ENCODE results near the gene MZT2A.
"Not testable (repeated sequence)": the region's sequence is repeated elsewhere in the genome, so short reads cannot be mapped to it uniquely, and the experiment has no call there.

Gene MZT2A

DNA sequence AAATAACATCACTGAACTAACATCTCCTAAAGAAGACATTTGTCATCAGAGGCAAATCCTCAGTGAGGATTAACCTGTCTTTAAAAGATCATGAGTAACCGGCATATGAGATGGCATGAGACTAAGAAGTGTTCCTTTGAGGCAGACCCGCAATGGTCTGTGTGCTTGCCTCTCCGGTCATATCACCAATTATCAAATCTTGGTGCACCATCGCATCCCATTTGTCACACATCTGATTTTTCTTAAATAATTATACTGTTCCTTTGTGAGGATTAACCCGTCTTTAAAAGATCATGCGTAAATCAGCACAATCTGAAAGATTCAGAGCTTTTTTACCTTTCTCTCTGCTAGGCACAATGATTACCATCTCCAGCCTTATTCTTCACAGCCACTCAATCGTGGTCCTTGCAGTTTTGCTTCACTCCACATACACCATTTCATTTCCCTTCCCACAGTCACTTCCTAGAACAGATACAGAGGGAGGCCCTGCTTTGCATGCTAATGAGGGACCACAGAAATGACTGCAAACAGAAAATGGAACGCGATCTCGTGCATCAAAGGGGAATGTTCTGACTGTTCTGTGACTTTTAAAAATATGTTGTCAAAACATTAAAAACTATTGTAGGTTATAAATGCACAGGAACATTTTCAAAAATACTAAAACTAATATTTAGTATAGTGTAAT lies 40.8 kb downstream of the MZT2A start:
- H3K27ac ChIP-seq; H3K4me3 ChIP-seq; H4K20me1 ChIP-seq; H3K36me3 ChIP-seq; H3K4me2 ChIP-seq; H3K4me1 ChIP-seq; H3K27me3 ChIP-seq; H3K9me3 ChIP-seq (replicated peaks in 1 of 11); H3K9ac ChIP-seq: not testable (repeated sequence)

DNA sequence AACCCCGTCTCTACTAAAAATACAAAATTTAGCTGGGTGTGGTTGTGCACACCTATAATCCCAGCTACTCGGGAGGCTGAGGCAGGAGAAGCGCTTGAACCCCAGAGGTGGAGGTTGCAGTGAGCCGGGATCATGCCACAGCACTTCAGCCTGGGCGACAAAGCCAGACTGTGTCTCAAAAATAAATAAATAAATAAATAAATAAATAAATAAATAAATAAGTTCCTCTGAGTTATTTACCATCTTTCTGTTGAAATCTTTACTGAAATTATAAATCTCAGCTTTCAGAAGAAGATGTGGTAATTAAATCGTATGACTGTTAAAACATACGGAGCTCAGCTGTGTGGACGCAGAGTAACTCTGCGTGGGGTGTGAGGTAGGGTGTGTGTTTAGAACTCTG lies 44.2 kb downstream of the MZT2A start:
- H3K27ac ChIP-seq; H3K36me3 ChIP-seq; H3K9ac ChIP-seq; H3K4me1 ChIP-seq; H3K4me2 ChIP-seq; H3K27me3 ChIP-seq; H4K20me1 ChIP-seq; H3K9me3 ChIP-seq (replicated peaks in 1 of 11); H3K4me3 ChIP-seq: not testable (repeated sequence)

DNA sequence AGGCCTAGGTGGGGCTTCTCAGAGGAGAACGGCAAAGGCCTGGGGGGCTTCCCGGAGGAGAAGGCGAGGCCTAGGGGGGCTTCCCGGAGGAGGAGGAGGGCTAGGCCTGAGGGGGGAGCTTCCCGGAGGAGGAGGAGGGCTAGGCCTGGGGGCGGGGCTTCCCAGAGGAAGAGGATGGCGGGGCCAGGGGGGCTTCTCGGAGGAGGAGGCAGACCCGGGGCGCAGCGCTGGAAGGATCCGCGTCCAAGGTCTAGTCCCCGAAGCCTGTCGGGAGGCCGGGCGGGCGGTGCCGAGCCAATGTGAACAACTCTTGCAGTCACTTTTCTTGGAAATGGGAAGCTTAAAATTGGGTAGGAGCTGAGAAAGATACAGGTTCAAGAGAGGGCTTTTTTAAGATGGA lies 46.3 kb downstream of the MZT2A start:
- Histone ChIP-seq H3K9me3 (replicated peaks in 1 of 11) (no peaks in the 10 kb centered on the region), H3K27me3 (no peaks in the 10 kb centered on the region), H3K36me3 (no peaks in the 10 kb centered on the region), H4K20me1 (no peaks in the 10 kb centered on the region), H3K9ac (no peak overlapping the region), H3K4me2 (no peak overlapping the region), H3K4me1 (no peaks in the 10 kb centered on the region), H3K27ac (no peak overlapping the region), H3K4me3 (no peak overlapping the region)
- TF ChIP-seq Cebpa-rat (IDR thresholded peaks at IDR 0.05): no peak

- not testable (repeated sequence) for H3K9ac ChIP-seq; H3K27ac ChIP-seq; H3K36me3 ChIP-seq; H3K27me3 ChIP-seq; H3K4me3 ChIP-seq; H3K4me1 ChIP-seq; H3K9me3 ChIP-seq (replicated peaks in 1 of 11); H3K4me2 ChIP-seq; H4K20me1 ChIP-seq
Observed at GRCh38 chr2:131445515-131445797, 46.7 kb downstream of the MZT2A start.

DNA sequence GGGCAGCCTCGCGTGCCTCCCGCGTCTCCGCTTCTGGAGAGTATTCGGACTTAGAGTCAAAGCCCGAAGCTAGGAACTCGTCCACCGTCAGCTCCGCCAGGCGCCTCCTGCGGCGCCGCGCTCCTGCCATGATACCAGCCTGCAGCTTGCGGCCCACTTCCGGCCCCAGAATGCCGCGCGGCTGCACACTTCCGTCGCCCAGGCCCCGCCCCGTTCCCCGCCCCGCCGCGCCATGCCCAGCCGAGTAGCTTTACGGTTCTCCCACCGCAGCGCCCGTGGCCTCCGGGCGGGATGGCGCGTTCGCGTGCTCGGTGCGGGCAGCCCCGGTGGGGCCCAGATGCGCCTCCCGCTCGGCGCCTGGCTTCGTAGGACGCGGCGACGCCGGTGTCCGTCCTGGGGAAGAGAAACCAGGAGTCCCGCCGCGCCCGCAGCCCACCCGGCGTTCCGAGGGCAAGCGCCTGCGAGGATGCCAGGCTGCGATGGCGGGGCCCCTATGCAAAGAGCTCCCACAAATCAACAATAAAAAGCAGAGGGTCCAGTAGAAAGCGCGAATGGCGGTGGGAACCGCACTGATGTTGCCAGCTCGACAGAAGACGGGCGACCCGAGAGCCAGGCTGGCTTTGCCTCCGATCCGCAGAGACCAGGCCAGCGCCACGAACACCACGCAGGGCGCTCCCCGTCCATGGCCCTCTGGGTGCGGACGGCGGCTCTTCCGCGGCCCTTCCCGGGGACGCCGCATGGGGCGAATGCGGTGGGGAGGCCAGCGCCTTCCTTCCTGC lies 47.3 kb downstream of the MZT2A start:
- H4K20me1 ChIP-seq; H3K4me2 ChIP-seq; H3K9ac ChIP-seq; H3K27me3 ChIP-seq; H3K9me3 ChIP-seq (replicated peaks in 1 of 11); H3K4me3 ChIP-seq; H3K4me1 ChIP-seq; H3K27ac ChIP-seq; H3K36me3 ChIP-seq: not testable (repeated sequence)

DNA sequence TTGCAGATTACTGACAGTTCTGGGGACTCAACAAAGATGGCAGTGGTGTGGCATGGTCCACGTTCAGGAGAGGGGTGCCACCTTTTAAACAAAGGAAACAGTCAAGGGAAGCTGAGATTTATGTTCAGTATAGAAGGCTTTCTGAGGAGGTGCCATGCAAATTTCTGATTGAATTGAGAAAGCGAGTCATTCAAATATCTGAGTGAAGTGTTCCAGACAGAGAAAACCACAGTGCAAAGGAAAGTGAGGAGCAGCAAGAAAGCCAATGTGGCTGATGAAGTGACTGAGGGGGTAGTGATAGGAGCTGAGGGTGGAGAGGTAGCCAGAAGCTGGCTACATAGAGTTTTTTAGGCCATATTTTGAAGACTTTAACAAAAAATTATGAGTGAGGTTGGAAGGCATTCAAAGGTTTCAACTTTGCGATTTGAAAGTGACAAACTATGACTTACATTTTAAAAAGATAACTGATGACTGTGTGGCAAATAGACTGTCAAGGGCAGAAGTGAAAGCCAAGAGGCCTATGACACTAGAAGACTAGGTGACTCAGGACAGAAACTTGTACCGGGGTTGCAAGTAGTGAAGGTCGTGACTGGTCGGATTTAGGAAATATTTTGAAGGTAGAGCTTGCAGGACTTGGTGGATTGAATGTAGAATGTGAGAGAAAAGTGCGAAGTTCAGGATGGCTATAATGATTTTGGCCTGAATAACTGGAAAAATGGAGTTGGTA lies 51.3 kb downstream of the MZT2A start:
- not testable (repeated sequence) for H3K4me1 ChIP-seq; H3K27ac ChIP-seq; H4K20me1 ChIP-seq; H3K4me2 ChIP-seq; H3K9ac ChIP-seq; H3K27me3 ChIP-seq; H3K4me3 ChIP-seq; H3K9me3 ChIP-seq (replicated peaks in 1 of 11); H3K36me3 ChIP-seq

Measured in BLaER1 treated with 17β-estradiol and CSF1 and Interleukin-3, amounts not matched to agents 10 nM and 100 nM (cell line).